LHCN-M2 (cell line): ENCODE results near the gene TANGO2. TPM values are rescaled to one million over a fixed set of nuclear protein-coding genes. Genes with fewer than 3 reads are reported as not detected.

ENCODE experiments used
- DNase-seq: peaks from one replicate; pipeline ENCODE4 v3.0.0-alpha.2; 2012; ENCODE audit warnings: low read depth
- total RNA-seq: library from RNA; depleted of rRNA; stranded (reverse); fragments of >200 nt; gene quantifications from 2 replicates; pipeline ENCODE4 v1.2.3, GENCODE V29; 2014

The TANGO2 gene
- total RNA-seq, 1 experiment from 2014 or later = 30.8 TPM

DNA sequence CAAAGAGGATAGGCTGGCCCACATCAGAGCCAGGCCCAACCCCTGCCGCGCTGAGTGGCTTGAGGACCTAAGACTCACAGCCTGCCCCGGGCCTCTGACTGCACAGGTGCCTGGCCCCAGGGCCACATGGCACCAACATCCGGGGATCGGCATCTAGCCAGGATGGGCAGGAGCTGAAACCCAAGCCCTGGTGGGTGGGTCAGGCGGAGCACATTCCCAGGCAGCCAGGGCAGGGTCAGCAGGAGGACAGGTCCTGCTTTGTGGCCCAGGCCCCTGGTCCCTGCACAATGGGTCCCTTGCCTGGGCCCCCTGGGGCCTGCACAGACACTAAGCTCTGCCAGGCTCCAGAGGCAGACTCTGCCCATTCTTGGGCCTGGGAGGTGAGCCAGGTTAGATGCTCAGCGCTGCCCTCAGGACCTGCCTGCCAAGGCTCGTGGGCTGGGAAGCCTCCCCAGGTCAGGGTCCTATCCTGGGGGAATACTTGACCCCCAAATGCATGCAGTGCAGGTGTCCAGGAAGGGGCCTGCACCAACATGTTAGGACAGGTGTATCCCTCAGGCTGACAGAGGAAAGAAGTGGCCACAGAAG lies 37.8 kb upstream of the TANGO2 start:
- DNase-seq = no peak

DNA sequence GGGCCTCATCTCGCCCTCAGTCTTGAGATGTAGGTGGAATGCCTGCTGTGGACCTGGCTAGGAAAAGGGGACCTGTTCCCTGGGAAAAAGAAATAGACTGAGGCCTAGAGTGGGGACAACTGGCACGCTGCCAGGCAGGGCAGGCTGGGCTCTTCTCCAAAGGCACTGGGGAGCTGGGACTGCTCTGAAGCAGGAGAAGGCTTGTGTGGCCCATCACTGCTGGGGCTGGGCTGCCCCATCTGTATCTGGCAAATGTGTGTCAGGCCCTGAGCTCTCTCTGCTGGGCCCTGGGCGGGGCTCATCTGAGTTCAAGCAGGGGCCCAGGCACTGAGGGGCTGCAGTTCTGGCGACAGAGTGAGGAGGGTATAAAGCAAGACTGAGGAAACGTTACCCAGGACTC lies 37.2 kb upstream of the TANGO2 start:
- DNase-seq = no peak

DNA sequence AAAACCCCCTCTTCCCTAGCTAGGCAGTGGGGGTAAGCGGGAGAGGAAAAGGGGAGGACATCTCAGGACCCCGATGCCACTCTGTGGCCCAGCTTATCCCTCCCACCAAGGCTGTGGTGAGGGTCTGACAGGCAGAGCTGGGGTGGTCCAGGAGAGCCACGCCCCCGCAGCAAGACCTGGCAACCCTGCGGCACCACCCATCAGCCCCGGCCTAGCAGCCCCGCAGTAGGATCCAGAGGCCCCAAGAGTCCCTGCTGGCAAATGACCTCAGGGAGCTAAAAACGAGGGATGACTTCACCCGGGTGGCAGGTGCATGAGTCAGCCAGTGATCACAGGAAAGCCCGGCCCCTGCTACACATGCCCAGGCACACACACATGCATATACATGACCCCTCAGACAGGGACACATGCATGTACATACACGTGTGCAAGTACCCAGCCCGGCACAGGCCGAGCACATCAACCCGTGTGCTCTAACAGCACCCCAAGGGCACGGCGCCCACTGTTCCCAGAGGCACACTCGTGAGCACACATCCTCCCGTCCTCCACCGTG lies 36.6 kb upstream of the TANGO2 start:
- DNase-seq = peak; percentile 38

DNA sequence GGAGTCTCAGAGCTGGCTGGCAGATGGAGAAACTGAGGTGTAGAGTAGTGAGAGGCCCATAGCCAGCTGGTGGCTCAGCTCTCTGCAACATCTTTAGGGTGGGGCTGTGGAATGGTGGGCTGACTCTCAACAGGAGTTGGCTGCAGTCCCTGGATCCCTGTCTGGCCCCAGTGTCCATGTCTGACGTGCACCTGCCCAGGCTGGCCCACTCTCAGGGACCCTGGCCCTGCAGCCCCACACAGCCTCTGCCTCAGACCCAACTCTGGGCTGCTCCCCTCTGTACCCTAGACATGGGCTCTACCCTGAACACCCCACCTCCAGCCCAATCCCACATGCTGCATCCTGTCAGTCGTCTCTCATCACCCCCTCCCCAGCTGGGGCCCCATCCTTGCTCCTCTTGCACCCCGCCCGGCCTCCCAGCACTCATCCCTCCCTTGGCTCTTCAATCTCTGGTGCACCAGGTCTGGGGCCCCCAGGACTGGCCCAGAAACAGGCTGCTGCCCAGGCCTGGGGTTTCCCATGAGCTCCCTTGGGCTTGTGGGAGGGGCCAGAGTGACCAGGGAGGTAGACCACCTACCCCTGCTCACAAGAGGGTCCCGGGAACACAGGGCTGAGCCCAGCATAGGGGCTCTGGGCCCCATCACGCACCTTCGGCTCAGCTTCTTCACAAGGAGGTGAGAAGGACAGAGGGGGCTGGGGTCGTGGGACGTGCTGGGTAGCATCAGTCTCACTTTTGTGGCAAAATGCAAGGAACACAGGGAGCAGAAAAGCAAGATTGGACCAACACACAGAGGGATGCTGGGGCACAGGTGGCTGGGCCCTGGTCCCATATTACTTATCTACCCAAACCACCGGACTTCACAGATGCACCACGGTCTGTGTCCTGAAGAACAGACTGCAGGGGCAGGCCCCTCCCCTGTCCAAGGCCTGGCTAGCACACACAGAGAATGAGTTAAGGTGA lies 35.8 kb upstream of the TANGO2 start:
- DNase-seq = no peak

DNA sequence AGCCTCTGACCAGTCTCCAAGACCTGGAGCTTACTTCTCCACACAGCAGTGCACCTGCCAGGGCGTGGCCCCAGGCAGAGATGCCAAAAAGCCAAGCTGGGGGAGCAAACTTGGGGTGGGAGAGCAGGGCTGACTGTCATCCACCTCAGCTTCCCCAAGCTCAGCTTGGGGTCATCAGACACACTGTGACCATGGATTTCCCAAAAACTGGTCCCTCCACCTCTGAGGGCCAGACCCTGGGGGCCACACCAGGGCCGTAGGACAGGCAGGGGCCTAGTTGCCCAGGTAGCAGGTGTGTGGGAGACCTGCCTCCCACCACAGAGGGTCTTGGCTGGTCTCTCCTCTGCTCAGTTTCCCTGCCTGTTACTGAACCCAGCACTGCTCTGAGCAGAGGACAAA lies 34.9 kb upstream of the TANGO2 start:
- DNase-seq = no peak

DNA sequence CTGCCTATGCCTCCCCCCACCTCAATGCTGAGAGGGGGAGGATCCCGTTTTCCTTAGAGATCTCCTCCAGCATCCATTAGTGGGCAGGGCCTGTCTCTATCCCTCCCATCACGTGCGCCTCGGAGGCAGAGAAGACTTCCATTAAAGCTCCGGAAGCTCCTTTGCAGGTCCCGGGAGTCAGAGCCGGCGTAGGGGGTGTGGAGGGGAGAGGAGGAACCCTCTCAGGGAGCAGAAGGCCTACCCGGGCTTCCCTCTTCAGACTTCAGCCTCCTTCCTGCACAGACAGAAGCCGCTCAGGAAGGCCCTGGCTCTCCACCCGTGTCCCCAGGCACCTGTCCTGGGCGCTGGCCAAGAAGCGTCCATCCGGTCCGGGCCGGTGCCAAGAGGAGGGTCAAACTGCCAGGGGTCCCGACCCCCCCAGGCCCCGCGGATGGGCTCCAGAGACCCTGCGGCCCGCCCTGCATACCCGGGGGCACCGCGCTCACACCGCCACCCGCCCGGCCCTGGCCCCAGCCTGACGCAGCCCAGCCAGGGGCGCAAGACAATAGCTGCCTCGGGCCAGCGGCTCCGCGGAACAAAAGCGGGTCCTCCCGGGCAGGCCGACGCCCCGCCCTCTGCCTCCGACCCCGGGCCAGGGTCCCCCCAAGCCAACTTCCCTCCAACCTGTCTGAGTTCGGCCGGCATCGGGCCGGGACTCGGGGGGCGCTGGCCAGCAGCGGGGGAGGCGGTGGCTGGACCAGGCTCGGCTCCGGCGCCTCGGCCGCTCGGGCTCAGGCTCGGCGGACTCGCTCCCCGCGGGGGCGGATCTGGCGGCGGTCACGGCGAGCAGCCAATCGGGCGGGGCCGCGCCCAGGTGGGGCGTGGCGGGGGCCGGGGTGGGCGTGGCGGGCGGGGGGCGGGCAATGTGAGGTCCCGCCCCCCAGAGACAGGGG lies 34.2 kb upstream of the TANGO2 start:
- peak; percentile 49 for DNase-seq

DNA sequence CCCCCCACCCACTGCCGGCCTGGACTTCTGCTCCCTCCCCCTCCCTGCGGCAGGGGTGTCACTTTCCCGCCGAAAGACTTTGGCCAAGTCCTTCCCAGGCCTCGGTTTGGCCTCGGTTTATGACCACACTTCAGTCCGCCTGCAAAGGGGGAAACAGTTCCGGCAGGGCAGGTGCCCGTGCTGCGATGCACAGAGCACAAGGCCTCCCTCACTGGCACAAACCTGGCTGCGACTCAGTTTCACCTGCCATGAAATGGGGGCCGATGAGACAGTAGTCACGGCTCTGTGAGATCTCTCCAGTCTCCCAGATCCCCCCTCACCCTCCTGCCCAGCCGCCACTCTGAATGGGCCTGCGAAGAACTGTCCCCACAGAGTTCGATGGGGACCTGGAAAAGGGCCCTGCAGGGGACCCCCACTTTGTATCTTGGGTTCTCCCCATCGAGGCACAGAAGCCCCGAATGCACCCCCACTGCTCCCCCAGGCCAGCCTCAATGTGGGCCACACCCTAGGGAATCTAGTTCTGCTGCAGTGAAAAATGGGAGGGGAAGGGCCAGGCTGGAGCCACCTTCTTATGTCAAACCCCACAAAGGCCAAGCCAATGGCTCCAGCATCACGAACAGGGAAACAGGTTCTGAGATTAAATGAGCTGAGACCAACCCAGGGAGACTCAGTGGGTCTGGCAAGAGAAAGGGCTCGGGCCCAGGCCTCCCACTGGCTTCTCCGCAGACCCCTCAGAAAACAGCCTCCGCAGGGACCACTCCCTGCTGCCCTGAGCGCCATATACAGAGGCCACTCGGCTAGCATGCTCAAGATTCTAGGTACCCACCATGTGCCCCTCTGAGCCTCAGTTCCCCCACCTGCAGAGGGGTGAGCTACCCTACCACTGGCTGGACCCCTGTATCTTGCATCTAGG lies 33.3 kb upstream of the TANGO2 start:
- no peak for DNase-seq

DNA sequence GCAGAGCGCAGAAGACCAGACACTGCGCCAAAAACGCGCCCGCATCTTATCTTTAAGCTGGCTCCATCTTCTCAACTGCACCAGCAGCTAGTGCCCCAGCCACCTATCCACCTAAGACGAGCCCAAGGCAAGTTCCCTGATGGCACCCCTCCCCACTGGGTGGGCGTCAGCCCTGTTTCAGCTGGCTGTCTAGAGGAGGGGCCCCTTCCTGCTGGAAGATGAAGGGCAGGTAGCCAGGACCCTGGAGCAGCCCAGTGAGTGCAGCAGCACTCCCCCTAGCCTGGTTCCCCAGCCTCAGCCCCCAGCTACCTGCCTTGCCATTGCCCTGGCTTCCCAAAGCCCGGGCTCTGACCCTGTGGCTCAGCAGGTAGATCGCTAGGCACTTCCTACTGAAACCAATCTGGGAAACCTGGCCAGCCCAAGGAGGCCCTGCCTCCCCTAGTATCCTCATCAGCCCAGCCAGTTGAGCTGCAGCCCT lies 32.5 kb upstream of the TANGO2 start:
- DNase-seq = no peak

DNA sequence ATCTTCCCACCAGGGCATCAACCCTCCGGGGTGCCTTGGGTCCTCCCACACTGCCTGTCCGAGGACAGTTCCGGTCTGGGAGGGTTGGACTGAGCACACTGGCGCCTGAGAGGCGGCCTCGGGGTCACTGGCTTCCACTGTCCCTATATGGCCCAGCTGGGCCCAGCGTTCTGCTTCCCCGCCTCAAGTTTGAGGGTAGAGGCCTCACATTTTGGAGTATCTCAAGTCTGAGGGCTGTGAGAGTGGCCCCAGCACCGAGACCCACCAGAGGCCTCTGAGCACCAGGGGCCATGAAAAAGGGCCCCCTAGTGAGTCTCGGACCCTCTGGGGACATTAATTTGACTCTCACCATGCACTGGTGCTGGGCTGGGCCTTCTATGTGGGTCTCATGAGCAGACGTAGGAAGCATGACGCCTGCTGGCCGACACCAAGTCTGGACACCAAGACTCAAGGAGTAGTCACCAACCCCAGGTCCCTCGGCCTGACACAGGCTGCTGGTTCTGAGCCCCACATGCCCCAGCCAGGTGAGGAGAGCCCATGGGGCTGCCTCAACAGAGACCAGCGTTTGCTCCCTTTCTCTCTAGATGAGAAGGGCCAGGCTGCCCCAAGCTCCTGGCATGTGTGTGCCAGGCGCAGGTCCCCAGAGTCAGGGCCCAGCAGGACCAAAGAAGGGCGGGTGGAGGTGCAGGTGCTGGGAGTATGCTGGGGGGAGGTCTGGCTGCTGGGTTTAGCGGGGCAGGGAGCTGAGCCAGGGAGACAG lies 31.8 kb upstream of the TANGO2 start:
- DNase-seq = no peak

DNA sequence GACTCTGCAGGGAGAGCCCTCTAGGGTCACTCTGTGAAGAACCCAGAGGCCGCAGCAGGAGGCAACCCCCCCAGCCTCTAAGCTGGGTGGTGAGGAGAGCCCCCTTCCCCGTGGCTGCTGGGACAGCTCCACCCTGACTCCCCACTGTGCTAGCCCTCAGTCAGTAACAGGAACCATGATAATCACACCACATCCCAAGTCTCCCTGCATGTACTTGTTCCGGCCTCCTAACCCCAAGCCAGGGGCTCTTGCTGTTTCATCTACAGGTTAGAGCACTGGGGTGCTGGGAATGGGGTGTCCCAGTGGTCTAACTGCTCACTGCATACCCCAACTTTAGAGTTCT lies 31.2 kb upstream of the TANGO2 start:
- no peak for DNase-seq

DNA sequence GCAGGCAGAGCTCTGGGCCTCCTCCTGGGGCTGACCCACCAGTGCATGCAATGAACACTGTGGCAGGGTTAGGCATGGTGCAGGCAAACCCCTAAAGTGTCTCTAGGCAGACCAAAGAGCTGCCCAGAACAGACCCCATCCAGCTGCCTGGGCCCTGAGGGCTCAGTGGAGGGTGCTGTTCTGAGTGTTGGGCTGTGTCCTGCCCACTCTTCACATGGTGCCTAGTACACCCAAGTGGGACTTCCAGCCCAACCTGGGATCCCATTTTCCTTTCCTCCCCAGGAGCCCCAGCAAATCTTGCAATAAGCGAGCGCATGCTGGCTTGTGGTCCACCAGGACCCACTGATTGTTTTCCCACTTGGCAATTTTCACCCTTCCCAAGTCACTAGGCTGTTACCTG lies 30.7 kb upstream of the TANGO2 start:
- no peak for DNase-seq

DNA sequence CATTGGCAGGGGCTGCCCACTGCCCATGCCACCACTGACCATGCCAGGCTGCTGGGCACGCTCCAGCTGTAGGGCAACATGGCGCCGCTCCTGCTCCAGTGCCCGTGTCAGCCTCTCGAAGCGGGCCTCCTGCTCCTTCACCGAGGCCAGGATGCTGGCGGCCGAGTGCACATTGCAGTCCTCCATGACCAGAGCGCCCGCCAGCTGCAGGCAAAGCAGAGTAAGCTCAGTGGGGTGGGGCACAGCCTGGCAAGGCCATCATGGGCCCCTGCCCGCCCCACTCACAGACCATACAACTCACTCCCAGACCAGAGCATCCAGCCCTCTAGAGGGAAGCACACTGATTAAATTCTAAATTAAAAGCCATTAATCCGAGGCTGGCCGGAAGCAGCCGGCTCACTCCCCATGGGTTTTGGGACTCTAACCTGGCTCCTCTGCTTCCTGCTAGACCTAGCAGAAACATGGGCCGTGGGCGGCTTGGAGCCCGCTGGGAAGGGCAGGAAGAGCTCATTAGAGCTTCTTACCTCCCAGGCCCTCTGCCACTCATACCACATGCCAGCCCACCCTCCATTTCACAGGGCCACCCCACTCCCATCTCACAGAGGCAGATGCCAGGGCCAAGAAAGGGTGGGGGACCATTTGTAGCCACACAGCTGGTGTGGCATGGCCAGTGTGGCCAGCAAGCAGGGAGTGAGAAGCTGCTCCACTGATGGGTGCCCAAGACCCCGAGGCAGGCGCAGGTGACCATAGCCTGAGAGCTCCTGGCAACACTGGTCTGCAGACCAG lies 30.1 kb upstream of the TANGO2 start:
- no peak for DNase-seq

DNA sequence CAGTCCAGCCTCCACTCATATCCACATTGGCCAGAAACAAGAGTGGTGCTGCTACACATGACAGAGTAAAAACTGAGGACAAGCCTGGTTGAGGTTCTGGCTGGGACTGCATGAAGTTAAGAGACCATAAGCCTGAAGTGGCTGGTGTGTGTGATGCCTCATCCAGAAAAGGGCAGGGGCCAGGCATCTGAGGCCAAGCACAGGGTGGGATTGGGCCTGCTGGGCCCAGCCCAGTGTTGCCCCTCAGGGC lies 29.6 kb upstream of the TANGO2 start:
- DNase-seq = no peak

DNA sequence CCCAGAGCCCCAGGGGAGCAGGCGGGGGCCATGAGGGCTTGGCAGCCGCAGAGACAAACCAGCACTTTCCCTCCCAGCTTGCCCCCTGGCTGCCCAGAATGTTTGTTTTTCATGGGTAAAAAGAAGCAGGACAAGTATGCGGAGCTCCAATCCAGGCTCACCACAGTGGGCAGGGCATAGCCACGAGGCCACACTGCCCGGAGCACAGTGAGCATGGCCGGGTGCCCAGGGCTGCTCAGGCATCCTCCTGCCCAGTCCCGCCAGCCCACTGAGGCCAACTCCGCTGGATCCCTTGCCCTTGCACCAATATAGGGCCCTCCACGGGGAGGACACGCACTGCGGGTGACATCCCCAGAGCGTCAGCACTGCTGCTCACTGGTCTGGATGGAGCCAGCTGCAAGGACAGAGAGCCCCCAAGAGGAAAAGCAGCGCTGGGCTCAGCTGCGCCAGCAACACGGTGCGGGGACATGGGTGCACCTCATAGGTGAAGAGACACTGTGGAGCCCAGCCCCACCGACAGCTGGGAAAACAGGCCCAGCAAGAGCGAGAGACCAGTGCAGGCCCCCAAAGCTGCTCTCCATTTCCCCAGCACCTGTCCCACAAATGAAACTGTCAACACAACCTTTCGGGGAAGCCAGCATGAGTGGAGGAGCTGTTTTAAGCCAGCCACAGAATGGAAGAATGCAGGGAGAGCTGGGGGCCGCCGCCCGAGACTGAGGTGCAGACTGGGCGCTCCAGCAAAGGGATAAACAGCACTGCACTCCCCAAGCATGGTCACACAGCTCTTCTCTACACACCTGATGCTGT lies 29.1 kb upstream of the TANGO2 start:
- no peak for DNase-seq

DNA sequence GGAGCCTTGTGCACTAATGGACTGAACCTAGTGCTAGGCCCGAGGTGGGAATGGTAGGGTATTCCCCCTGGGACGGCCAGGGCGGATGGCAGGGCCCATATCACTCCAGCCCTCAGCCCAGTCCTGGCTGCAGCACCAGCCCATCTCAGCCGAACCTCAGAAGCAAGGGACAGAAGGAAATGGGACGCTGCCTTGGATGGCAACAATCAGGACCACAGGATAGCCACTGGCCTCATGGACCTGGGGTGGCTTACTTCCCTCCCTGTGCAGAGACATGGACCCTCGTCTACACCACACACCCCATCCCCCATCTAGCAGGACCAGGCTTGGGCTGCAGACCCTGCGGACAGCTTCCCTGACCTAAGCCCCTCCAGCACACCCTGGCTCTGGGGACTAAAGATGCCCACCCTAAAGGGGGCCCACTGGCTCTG lies 28.4 kb upstream of the TANGO2 start:
- DNase-seq = no peak

DNA sequence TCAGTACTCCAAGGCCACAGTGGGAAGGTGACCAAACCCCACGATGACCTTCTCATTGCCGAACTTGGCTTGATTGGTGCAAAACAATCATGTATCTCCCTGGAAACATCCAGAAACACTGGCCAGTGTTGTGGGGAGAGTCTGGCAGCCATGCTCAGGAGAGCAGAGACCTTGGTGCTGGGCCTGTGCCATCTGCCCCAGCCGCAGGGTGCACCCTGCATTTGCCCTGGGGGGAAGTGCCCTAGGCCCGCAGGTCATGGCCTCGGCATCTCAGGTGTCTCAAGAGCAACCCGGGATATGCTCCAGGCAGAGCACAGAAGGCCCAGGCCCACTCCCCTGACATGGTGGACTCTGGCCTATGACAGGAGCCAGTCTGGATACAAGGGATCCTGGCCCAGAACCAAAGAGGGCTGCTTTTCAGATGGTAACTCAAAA lies 28.0 kb upstream of the TANGO2 start:
- no peak for DNase-seq

DNA sequence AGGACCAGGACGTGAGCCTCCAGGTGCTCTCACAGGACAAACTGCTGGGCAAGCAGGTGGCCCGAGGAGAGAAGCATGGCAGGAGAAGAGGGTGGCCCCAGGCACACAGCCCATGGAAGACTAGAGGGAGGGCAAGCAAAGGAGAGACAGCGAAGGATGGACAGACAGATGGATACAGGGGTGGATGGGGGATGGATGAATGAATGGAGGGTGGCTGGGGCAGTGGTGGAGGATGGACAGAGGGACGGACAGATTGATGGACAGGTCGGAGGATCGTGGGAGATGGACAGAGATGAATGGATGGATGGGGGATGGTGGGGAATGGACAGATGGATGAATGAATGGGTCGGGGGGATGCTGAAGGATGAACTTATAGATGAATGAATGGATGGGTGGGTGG lies 27.0 kb upstream of the TANGO2 start:
- no peak for DNase-seq

DNA sequence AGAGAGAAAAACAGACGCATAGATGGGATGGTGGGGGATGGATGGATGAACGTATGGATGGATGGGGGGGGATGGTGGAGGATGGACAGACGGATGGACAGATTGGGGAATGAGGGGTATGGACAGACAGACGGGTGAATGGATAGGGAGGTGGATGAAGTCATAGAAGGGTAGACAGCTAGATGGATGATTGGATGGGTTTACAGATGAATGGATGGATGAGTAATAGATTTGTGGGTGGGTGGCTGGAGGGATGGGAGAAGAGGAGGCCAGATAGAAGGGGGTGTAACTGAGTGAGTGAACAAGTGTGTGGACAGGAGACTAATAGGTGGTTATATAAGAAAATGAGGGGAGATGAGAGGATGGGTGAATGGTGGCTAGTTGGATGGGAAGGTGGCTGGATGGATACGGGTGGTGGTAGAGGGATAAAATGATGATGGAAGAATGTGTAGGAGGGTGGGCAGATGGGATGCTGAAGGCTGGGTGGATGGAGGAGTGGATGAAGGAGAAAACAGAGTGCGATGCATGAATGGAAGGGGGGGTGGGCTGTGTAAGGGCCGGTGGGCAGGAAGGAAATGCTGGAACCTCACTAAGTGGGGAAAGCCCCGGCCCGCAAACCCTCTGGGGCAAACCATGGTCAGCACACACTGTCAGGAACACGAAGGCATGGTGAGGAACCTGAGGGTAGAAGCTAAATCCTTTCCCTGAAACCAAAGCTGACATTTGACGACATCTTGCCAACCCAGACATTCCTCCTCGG lies 25.9 kb upstream of the TANGO2 start:
- DNase-seq = no peak
